H9 (cell line): ENCODE data around the gene PTPRN2. TPM values are rescaled to one million over a fixed set of nuclear protein-coding genes. Genes with fewer than 3 reads are reported as not detected.

ENCODE experiments used
- DNase-seq: peaks from one replicate; pipeline ENCODE4 v3.0.0-alpha.2; 2017
- H2AFZ ChIP-seq: one replicate; pipeline ENCODE4 v1.6.1; 2013; ENCODE audit warnings: mild to moderate bottlenecking, low read length, control low read depth, moderate library complexity
- H2AK5ac ChIP-seq: 2 replicates; pipeline ENCODE4 v1.6.1; 2013; ENCODE audit warnings: low read length, control low read depth, mixed read lengths; ENCODE audit not compliant: insufficient read length
- H2BK120ac ChIP-seq: one replicate; pipeline ENCODE4 v1.6.1; 2013; ENCODE audit warnings: low read depth, mild to moderate bottlenecking, low read length, control low read depth, inconsistent platforms; ENCODE audit not compliant: poor library complexity, severe bottlenecking
- H2BK12ac ChIP-seq: 2 replicates; pipeline ENCODE4 v1.6.1; 2013; ENCODE audit warnings: low read length, control low read depth, mixed read lengths, low read depth; ENCODE audit not compliant: insufficient read length
- H2BK15ac ChIP-seq: 2 replicates; pipeline ENCODE4 v1.6.1; 2013; ENCODE audit warnings: low read depth, low read length, control low read depth
- H2BK20ac ChIP-seq: one replicate; pipeline ENCODE4 v1.6.1; 2013; ENCODE audit warnings: low read depth, mild to moderate bottlenecking, low read length, control low read depth, inconsistent platforms; ENCODE audit not compliant: poor library complexity, severe bottlenecking
- H2BK5ac ChIP-seq: 2 replicates; pipeline ENCODE4 v1.6.1; 2013; ENCODE audit warnings: low read length, control low read depth, mixed read lengths; ENCODE audit not compliant: insufficient read length
- H3K14ac ChIP-seq: 2 replicates; pipeline ENCODE4 v1.6.1; 2013; ENCODE audit warnings: low read length, control low read depth; ENCODE audit not compliant: insufficient read depth
- H3K18ac ChIP-seq: 2 replicates; pipeline ENCODE4 v1.6.1; 2013; ENCODE audit warnings: low read depth, mild to moderate bottlenecking, mixed read lengths, low read length, control low read depth; ENCODE audit not compliant: insufficient read length
- H3K23ac ChIP-seq: 2 replicates; pipeline ENCODE4 v1.6.1; 2013; ENCODE audit warnings: low read length, control low read depth, mixed read lengths, low read depth; ENCODE audit not compliant: insufficient read length
- H3K23me2 ChIP-seq: 2 replicates; pipeline ENCODE4 v1.6.1; 2013; ENCODE audit warnings: low read depth, mild to moderate bottlenecking, mixed read lengths, low read length, control low read depth; ENCODE audit not compliant: insufficient read length, poor library complexity, severe bottlenecking
- H3K27ac ChIP-seq: 2 replicates; pipeline ENCODE4 v1.5.1; 2013; ENCODE audit warnings: low read length, control low read depth, mixed read lengths, low read depth; ENCODE audit not compliant: insufficient read length
- H3K27me3 ChIP-seq: 2 replicates; pipeline ENCODE4 v1.6.1; 2013; ENCODE audit warnings: low read length, control low read depth, inconsistent platforms; ENCODE audit not compliant: insufficient read depth
- H3K4ac ChIP-seq: 2 replicates; pipeline ENCODE4 v1.6.1; 2013; ENCODE audit warnings: low read depth, mild to moderate bottlenecking, control low read depth, inconsistent platforms, low read length, moderate library complexity
- H3K4me1 ChIP-seq: 2 replicates; pipeline ENCODE4 v1.6.1; 2013; ENCODE audit warnings: low read length, control low read depth, inconsistent platforms; ENCODE audit not compliant: insufficient read depth
- H3K4me2 ChIP-seq: 2 replicates; pipeline ENCODE4 v1.6.1; 2013; ENCODE audit warnings: low read length, control low read depth, mixed read lengths; ENCODE audit not compliant: insufficient read length, insufficient read depth
- H3K56ac ChIP-seq: 2 replicates; pipeline ENCODE4 v1.6.1; 2013; ENCODE audit warnings: low read depth, mild to moderate bottlenecking, mixed read lengths, low read length, control low read depth; ENCODE audit not compliant: insufficient read length
- H3K79me1 ChIP-seq: 2 replicates; pipeline ENCODE4 v1.6.1; 2013; ENCODE audit warnings: low read depth, mild to moderate bottlenecking, moderate library complexity, low read length, control low read depth, inconsistent platforms; ENCODE audit not compliant: insufficient read depth, poor library complexity, severe bottlenecking
- H3K79me2 ChIP-seq: 2 replicates; pipeline ENCODE4 v1.6.1; 2013; ENCODE audit warnings: low read length, control low read depth, inconsistent platforms; ENCODE audit not compliant: insufficient read depth
- H3K9ac ChIP-seq: 2 replicates; pipeline ENCODE4 v1.6.1; 2013; ENCODE audit warnings: low read length, control low read depth, mixed read lengths; ENCODE audit not compliant: insufficient read length; ENCODE audit errors: extremely low read depth
- H3K9me3 ChIP-seq: one replicate; pipeline ENCODE4 v1.6.1; 2013; ENCODE audit warnings: low read depth, low read length, inconsistent platforms; ENCODE audit not compliant: control insufficient read depth
- H3T11ph ChIP-seq: one replicate; pipeline ENCODE4 v1.6.1; 2013; ENCODE audit warnings: mild to moderate bottlenecking, low read length, control low read depth, inconsistent platforms
- H4K20me1 ChIP-seq: one replicate; pipeline ENCODE4 v1.6.1; 2013; ENCODE audit not compliant: control insufficient read depth, insufficient read length, insufficient read depth
- H4K5ac ChIP-seq: 2 replicates; pipeline ENCODE4 v1.6.1; 2013; ENCODE audit warnings: low read depth, mild to moderate bottlenecking, mixed read lengths, low read length, control low read depth; ENCODE audit not compliant: insufficient read length
- H4K8ac ChIP-seq: replicated peaks from 2 replicates; pipeline ENCODE4 v1.6.1; 2013; ENCODE audit warnings: low read length, control low read depth, mixed read lengths, low read depth; ENCODE audit not compliant: insufficient read length
- H4K91ac ChIP-seq: 2 replicates; pipeline ENCODE4 v1.6.1; 2013; ENCODE audit warnings: low read depth, mild to moderate bottlenecking, moderate library complexity, mixed read lengths, low read length, control low read depth; ENCODE audit not compliant: insufficient read length
- H3K27ac Mint-ChIP-seq, 3 experiments: 2 replicates in 2 of 3; 3 replicates in 1 of 3; pipeline ENCODE4 v1.8.0; 2020 to 2021; ENCODE audit warnings: mixed read lengths in 3 of 3, mild to moderate bottlenecking in 1 of 3, moderate library complexity in 1 of 3
- H3K27me3 Mint-ChIP-seq: 2 replicates; pipeline ENCODE4 v1.8.0; 2021; ENCODE audit warnings: low read depth, mild to moderate bottlenecking, moderate library complexity, mixed read lengths
- H3K36me3 Mint-ChIP-seq, 3 experiments: 2 replicates in 2 of 3; 3 replicates in 1 of 3; pipeline ENCODE4 v1.8.0; 2020 to 2021; ENCODE audit warnings: low read depth in 3 of 3, mixed read lengths in 3 of 3; ENCODE audit not compliant: insufficient read depth in 1 of 3
- H3K4me1 Mint-ChIP-seq, 2 experiments: 2 replicates each; pipeline ENCODE4 v1.8.0; 2020; ENCODE audit warnings: mixed read lengths in 2 of 2
- H3K4me3 Mint-ChIP-seq, 2 experiments: 2 replicates in 1 of 2; 3 replicates in 1 of 2; pipeline ENCODE4 v1.8.0; 2020 to 2021; ENCODE audit warnings: mild to moderate bottlenecking in 2 of 2, mixed read lengths in 2 of 2, moderate library complexity in 1 of 2
- H3K9me3 Mint-ChIP-seq, 2 experiments: 2 replicates in 1 of 2; 3 replicates in 1 of 2; pipeline ENCODE4 v1.8.0; 2020; ENCODE audit warnings: mild to moderate bottlenecking in 2 of 2, mixed read lengths in 2 of 2, moderate library complexity in 1 of 2
- CTCF ChIP-seq: fragments of 200-600 bp; sonication (generic); conservative IDR thresholded peaks from 3 replicates; pipeline ENCODE4 v1.8.0; 2021; ENCODE audit warnings: antibody characterized with exemption, mild to moderate bottlenecking
- WGBS: extraction: QIAGEN DNeasy Blood & Tissue Kit; methylation state at CpG from one replicate; pipeline ENCODE4 v1.1.7; 2013; ENCODE audit warnings: missing lambda C conversion rate, low lambda C conversion rate, mixed read lengths; ENCODE audit not compliant: insufficient read length; ENCODE audit errors: extremely low coverage; 5-methylcytosine and 5-hydroxymethylcytosine counted together
- total RNA-seq: library from RNA; stranded (reverse); gene quantifications from 2 replicates; pipeline ENCODE4 v1.2.1, GENCODE V29; 2021

The PTPRN2 gene
- total RNA-seq, 1 experiment from 2014 or later = 5.2 TPM

GRCh38 chr7:157814931-157815705 lies 772.5 kb downstream of the PTPRN2 start:
- H2BK20ac ChIP-seq = no peak overlapping the region
- no peak overlapping the region for H3T11ph ChIP-seq
- WGBS = no CpG with 5 or more reads among the region's 28 CpGs
- H3K27ac ChIP-seq = no peak overlapping the region
- no peaks in the 10 kb centered on the region for H3K9me3 ChIP-seq
- no peaks in the 10 kb centered on the region for H3K79me1 ChIP-seq
- H2AK5ac ChIP-seq = no peak overlapping the region
- Mint-ChIP-seq H3K27me3 (peaks cover 2% of the 10 kb centered on the region), H3K9me3 (peaks cover 5 to 9% of the 10 kb centered on the region in 2 experiments; a peak in 4 of 5 replicates), H3K4me1 (peaks cover 2 to 7% of the 10 kb centered on the region in 2 experiments; a peak in 3 of 4 replicates), H3K4me3 (no peak overlapping the region), H3K36me3 (peaks cover 0 to 3% (median 0%) of the 10 kb centered on the region in 3 experiments; a peak in 2 of 7 replicates), H3K27ac (no peak overlapping the region)
- H4K5ac ChIP-seq = no peak overlapping the region
- H3K18ac ChIP-seq = no peak overlapping the region
- H2AFZ ChIP-seq = no peak overlapping the region
- H3K56ac ChIP-seq = no peak overlapping the region
- H3K27me3 ChIP-seq = no peaks in the 10 kb centered on the region; the same call in 1 of the 2 replicates
- no peak overlapping the region for H4K8ac ChIP-seq
- no peak overlapping the region for H2BK5ac ChIP-seq
- H3K9ac ChIP-seq = no peak overlapping the region
- H3K4ac ChIP-seq = no peak overlapping the region
- no peak overlapping the region; the same call in 1 of the 2 replicates for H3K14ac ChIP-seq
- no peaks in the 10 kb centered on the region; the same call in 1 of the 2 replicates for H3K4me1 ChIP-seq
- no peak overlapping the region for H3K23ac ChIP-seq
- no peaks in the 10 kb centered on the region for H4K20me1 ChIP-seq
- no peaks in the 10 kb centered on the region for H3K23me2 ChIP-seq
- H3K79me2 ChIP-seq = no peaks in the 10 kb centered on the region
- H2BK120ac ChIP-seq = no peak overlapping the region
- H4K91ac ChIP-seq = no peak overlapping the region
- H2BK12ac ChIP-seq = no peak overlapping the region
- no peak for DNase-seq
- H2BK15ac ChIP-seq = no peak overlapping the region
- no peak overlapping the region for H3K4me2 ChIP-seq
- no peak for TF ChIP-seq CTCF
